Measurements from ENCODE around the gene TCF7L2.

DNA sequence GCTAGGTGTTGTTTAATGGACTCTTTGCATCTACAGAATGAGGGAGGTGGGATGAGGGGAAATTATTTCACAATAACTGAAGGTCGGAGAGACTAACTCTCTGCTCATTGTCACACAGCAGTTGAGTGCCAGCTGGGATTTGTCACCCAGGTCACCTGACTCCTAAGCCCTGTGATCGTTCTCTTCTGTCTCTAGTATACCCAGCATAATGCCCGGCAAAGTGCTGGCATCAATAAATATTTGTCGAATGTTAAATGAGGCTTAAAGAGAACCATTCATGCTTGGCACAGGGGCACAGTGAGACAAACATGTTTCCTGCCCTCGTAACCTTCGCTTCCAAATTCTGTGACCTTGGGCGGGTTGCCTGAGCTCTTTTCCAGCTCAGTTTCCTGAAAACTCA is 70.8 kb downstream of the TCF7L2 start:
- TF ChIP-seq TAF1 (IDR thresholded peaks at IDR 0.05; ENCODE audit: borderline replicate concordance, low read depth, low read length): no peak
- TF ChIP-seq POLR2A (IDR thresholded peaks at IDR 0.05; ENCODE audit: low read depth, low read length): no peak
- no peak for TF ChIP-seq POLR2AphosphoS5 (IDR thresholded peaks at IDR 0.05; ENCODE audit: low read depth, low read length)

Measured in GM12892 (cell line).